HG03039 (cell line): Measurements from ENCODE around the gene RINL.

Experiments
- ATAC-seq: cut with Tn5 transposase; IDR thresholded peaks from one replicate; pipeline ENCODE4 v1.9.1; 2021; ENCODE audit warnings: mild to moderate bottlenecking, moderate library complexity; ENCODE audit not compliant: unreplicated experiment

RINL gene

DNA sequence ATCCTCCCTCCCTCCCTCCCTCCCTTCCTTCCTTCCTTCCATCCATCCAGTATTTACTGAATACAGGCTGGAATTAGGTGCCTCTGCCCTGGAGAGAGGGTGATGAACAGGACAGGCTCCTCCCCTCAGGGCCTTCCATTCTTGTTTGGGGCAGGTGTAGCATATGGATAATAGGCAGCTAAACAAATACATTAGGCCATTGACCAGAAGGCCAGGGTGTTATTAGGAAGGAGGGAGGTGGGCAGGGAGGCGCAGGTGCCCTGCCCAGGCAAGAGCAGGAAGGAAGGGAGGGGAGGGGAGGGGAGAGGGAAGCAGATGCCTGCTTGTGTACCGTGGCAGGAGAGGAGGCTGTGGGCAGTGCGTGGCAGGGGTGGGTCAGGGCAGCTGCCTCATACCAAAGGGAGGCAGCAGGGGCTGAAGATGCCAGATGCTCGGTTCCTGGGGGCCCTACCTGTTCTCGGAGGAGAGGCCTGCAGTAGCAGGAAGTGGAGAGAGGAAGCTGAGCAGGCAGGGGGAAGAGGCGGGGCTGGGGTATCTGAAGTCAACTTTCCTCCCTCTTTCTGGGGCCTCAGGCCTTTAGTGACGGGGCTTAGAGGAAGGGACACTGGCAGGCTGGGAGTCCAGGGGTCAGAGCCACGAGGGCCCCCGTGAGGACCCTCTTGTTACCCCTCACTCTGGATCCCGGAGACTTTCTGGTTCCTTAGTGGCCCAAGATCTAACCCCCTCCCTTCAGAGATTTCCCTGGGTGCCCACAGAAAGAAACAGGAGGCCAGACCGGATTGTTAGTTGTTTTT is at the start of gene RINL:
RINL (minus strand) TSS at position 495 of the 794 bp plus-strand sequence. CDS start 1,533 bp downstream, outside the sequence.
- no peak for ATAC-seq

GRCh38 chr19:38924388-38924787 is 46.3 kb upstream of the RINL start:
- ATAC-seq: no peak

- no peak for ATAC-seq
These were observed 44.4 kb upstream of the RINL start for GRCh38 chr19:38922482-38922881.

GRCh38 chr19:38921420-38922274 is 43.6 kb upstream of the RINL start:
- no peak for ATAC-seq

- no peak for ATAC-seq
These were observed 42.7 kb upstream of the RINL start for GRCh38 chr19:38920602-38921419.

GRCh38 chr19:38919837-38920601 is 41.9 kb upstream of the RINL start:
- ATAC-seq: no peak

DNA sequence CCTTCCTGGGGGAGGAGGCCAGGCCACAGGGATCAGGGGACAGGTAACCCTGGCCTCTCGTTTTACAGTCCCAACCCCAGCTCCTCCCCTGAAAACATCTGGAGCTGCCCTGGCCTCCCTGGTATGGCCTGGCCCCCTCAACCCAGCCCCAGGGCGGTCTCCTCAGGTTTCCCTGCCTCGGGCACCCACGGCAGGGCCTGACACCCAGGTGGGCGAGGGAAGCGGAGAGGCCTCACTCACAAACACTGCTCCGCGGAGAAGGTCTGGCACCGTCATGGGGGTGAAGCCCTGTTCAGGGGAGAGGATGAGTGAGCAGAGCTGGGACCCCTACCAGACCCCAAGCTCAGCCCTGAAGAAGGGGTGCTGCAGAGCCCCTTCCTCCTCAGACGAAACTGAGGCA is 40.5 kb upstream of the RINL start:
- ATAC-seq: no peak

GRCh38 chr19:38917921-38918491 is 39.9 kb upstream of the RINL start:
- no peak for ATAC-seq

GRCh38 chr19:38917516-38917915 is 39.4 kb upstream of the RINL start:
- no peak for ATAC-seq

GRCh38 chr19:38915329-38916321 is 37.5 kb upstream of the RINL start:
- ATAC-seq: no peak

DNA sequence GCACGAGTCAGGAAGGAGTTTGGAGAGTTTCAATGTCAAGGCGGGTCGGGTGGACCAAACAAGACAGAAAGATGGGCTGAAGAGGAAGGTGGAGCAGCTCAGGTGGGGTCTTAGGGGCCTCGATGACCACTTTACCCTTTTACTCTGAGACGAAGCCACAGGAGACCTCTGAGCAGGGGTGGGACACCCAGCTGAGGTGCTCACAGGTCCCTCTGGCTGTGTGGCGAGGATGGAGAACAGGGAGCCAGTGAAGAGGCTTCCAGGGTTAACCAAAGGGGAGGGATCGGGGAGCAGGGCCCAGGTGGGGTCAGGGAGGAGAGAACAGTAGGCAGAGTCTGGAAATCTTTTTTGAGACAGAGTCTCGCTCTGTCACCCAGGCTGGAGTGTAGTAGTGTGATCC is 35.9 kb upstream of the RINL start:
- ATAC-seq: no peak

DNA sequence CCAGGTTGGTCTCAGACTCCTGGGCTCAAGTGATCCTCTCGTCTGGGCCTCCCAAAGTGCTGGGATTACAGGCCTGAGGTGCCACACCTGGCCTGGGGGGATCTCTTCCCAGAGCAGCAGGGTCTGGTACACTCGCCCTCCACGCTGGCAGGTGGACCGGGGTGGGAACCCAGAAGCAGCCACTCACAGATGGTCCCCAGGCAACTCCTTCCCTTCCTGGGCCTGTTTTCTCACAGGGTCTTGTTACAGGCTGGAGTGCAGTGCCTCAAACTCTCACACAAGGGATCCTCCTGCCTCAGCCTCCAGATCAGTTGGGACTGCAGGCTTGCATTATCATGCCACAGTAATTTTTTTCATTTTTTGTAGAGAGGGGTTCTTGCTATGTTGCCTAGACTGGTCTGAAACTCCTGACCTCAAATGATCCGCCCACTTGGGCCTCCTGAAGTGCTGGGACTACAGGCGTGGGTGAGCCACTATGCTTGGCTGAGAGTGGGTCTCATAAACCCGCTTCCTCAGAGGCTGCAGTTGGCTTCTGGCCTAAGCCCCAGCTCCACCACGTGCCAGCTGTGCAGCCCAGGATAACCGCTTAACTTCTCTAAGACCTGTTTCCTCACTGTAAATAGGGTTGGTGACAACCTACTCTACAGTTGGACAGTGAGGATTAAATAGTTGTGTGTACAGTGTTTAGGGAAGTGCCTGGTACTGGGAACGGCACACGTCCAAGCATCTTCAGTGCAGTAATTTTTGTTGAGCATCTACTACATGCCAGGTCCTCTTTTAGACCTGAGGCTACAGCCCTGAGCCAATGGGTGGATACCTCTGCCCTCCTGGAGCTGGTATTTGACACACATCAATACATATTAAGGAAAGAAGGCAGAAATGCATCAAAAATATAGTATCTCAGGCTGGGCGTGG is 34.8 kb upstream of the RINL start:
- no peak for ATAC-seq

DNA sequence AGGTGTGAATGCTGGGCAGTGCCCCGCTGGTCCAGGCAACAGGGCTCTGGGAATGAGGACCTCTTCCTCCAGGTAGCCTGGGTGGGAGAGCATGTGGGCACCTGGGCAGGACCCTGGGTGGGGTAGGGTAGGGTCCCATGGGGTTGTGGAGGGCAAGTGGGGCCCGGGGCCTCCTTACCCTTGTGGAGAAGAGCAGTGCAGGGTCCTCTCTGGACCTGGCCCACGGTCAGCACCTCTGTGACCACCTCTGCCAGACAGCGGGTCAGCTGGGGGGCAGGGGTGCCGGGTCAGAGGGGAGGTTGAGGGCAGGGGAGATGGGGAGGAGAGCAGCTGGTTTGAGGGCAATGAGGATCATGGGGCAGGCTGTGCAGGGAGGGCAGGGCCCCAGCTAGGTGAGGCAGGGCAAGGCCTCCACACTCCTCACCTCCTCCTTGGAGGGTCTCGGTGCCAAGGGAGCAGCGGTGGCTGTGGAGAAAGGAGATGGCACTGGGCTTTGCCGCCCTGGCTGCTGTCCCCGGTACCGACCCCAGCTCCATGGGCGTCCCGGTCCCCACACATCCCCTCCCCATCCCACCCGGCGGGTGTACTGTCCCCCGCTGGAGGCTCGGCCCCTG is 33.4 kb upstream of the RINL start:
- ATAC-seq: no peak

DNA sequence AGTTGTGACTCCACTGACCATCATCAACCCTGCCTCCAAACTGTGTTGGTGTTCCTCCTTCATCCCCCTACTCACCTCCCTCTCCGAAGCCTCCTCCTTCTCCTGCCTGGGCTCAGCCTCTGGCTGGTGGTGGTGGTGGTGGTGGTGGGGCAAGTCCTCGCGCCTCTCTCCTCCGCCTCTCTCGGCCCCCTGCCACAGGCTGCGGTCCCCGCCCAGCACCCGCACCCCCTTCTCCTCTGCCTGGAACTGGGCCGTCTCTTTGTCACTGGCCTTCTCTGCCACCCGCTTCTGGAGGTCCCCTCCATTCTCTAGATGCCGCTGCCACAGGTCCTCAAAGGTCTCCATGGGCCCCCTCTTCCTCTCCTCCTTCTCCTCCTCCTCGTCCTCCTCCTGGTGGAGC is 32.4 kb upstream of the RINL start:
- no peak for ATAC-seq

DNA sequence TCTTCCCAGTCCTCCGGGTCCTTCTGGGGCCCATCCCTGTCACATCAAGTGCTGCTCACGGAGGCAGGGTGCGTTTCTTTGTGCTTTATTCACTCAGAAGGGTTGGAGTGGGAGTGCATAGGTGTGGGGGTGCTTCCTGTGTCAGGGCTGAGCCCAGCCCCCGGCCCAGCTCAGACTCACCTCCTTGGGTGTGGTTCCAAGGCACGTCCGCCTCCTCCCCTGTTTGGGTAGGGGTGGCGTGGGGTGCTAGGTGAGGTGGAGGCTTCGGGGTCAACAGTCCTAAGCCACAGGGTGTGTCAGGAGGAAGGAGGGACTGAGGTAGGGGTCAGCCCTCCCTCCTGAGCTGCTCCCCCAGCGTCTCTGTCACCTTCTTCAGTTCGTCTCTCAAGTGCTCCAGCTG is 30.8 kb upstream of the RINL start:
- ATAC-seq: no peak

DNA sequence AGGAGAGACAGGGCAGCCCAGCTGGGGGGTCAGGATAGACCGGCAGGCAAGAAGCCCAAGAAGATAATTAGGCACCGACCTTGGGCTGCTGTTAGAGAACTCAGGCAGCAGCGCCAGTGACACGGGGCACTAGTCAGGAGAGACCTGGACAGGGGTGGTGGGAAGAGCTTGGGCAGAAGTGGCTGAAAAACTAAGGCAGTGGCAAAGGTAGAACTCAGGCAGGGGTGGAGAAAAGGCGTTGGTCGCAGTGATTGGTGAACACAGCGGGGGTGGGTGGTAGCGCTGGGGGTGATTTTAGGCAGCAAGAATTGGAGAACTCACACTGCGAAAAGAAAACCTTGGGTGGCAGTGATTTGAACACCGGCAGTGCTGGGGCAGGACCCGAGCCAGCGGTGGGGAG is 29.6 kb upstream of the RINL start:
- no peak for ATAC-seq

GRCh38 chr19:38907227-38907626 is 29.2 kb upstream of the RINL start:
- no peak for ATAC-seq
